Gastroesophageal sphincter (tissue), 3 donors: ENCODE data around the gene SLCO3A1.

ENCODE experiments used
- CTCF ChIP-seq, 4 experiments: fragments of 200-600 bp in 2 of 4; fragments of 450-650 bp in 2 of 4; sonication (generic) in 1 of 4; IDR thresholded peaks; one replicate each; pipeline ENCODE4 v1.5.1; 2017 to 2019; ENCODE audit warnings: antibody characterized with exemption in 4 of 4, mild to moderate bottlenecking in 2 of 4, moderate library complexity in 2 of 4
- POLR2A ChIP-seq, 2 donors: fragments of 450-650 bp; IDR thresholded peaks; one replicate each; pipeline ENCODE4 v1.6.1; 2017; ENCODE audit warnings: antibody characterized with exemption in 2 of 2, mild to moderate bottlenecking in 2 of 2, moderate library complexity in 1 of 2
- POLR2AphosphoS5 ChIP-seq: sonication (generic); formaldehyde crosslinking; IDR thresholded peaks from one replicate; pipeline ENCODE4 v1.6.1; 2017; ENCODE audit warnings: antibody characterized with exemption

GRCh38 chr15:92025706-92026270 is 172.3 kb downstream of the SLCO3A1 start:
- no peak for TF ChIP-seq CTCF (IDR thresholded peaks at IDR 0.05)
- no peak for TF ChIP-seq POLR2AphosphoS5
- TF ChIP-seq POLR2A (IDR thresholded peaks at IDR 0.05): no peak
